Rectal smooth muscle tissue (tissue), 1 donor: Measurements from ENCODE around the gene ASB18.

Source experiments
- H3K27ac ChIP-seq: one replicate; pipeline ENCODE4 v1.7.0; 2013; ENCODE audit warnings: low read depth, low read length, inconsistent platforms
- H3K27me3 ChIP-seq: one replicate; pipeline ENCODE4 v1.7.0; 2013; ENCODE audit warnings: low read length; ENCODE audit not compliant: control insufficient read depth, insufficient read depth
- H3K36me3 ChIP-seq: one replicate; pipeline ENCODE4 v1.7.0; 2013; ENCODE audit warnings: low read length; ENCODE audit not compliant: control insufficient read depth, insufficient read depth
- H3K4me1 ChIP-seq: one replicate; pipeline ENCODE4 v1.7.0; 2013; ENCODE audit warnings: low read length; ENCODE audit not compliant: control insufficient read depth, insufficient read depth
- H3K4me3 ChIP-seq: one replicate; pipeline ENCODE4 v1.7.0; 2013; ENCODE audit warnings: low read length
- H3K9ac ChIP-seq: one replicate; pipeline ENCODE4 v1.7.0; 2013; ENCODE audit warnings: low read length

Gene ASB18

GRCh38 chr2:236264256-236264655 lies at the start of gene ASB18:
Gene ASB18 (minus strand): TSS chr2:236264406. CDS start chr2:236264345, 61 bp downstream.
- H3K4me1 ChIP-seq: no peaks in the 10 kb centered on the region
- no peak within 1 kb of the TSS for H3K27ac ChIP-seq
- no peaks in the 10 kb centered on the region for H3K27me3 ChIP-seq
- H3K4me3 ChIP-seq: no peak within 1 kb of the TSS
- H3K36me3 ChIP-seq: no peaks in the 10 kb centered on the region
- no peak within 1 kb of the TSS for H3K9ac ChIP-seq

- Histone ChIP-seq H3K4me3 (no peak overlapping the region), H3K4me1 (no peaks in the 10 kb centered on the region), H3K9ac (no peak overlapping the region), H3K27me3 (no peaks in the 10 kb centered on the region), H3K27ac (no peak overlapping the region), H3K36me3 (no peaks in the 10 kb centered on the region)
Measured at GRCh38 chr2:236311286-236311685, 47.1 kb upstream of the ASB18 start.

- Histone ChIP-seq H3K4me3 (no peak overlapping the region), H3K27ac (no peak overlapping the region), H3K9ac (no peak overlapping the region), H3K36me3 (no peaks in the 10 kb centered on the region), H3K27me3 (no peaks in the 10 kb centered on the region), H3K4me1 (no peaks in the 10 kb centered on the region)
Measured at GRCh38 chr2:236309669-236310029, 45.4 kb upstream of the ASB18 start.

GRCh38 chr2:236308855-236309668 lies 44.9 kb upstream of the ASB18 start:
- H3K27ac ChIP-seq: no peak overlapping the region
- H3K4me1 ChIP-seq: no peaks in the 10 kb centered on the region
- no peak overlapping the region for H3K9ac ChIP-seq
- H3K36me3 ChIP-seq: no peaks in the 10 kb centered on the region
- H3K27me3 ChIP-seq: no peaks in the 10 kb centered on the region
- H3K4me3 ChIP-seq: no peak overlapping the region

GRCh38 chr2:236307641-236308040 lies 43.4 kb upstream of the ASB18 start:
- Histone ChIP-seq H3K4me1 (no peaks in the 10 kb centered on the region), H3K27me3 (no peaks in the 10 kb centered on the region), H3K9ac (no peak overlapping the region), H3K27ac (no peak overlapping the region), H3K4me3 (no peak overlapping the region), H3K36me3 (no peaks in the 10 kb centered on the region)

GRCh38 chr2:236306825-236307540 lies 42.8 kb upstream of the ASB18 start:
- no peaks in the 10 kb centered on the region for H3K4me1 ChIP-seq

GRCh38 chr2:236305964-236306605 lies 41.9 kb upstream of the ASB18 start:
- no peaks in the 10 kb centered on the region for H3K27me3 ChIP-seq
- H3K36me3 ChIP-seq: no peaks in the 10 kb centered on the region
- H3K4me3 ChIP-seq: no peak overlapping the region
- H3K27ac ChIP-seq: no peak overlapping the region
- no peak overlapping the region for H3K9ac ChIP-seq
- no peaks in the 10 kb centered on the region for H3K4me1 ChIP-seq

More at GRCh38 chr2:236306825-236307540, 42.8 kb upstream of the ASB18 start:
- no peak overlapping the region for H3K9ac ChIP-seq
- no peak overlapping the region for H3K27ac ChIP-seq
- no peaks in the 10 kb centered on the region for H3K27me3 ChIP-seq
- H3K4me3 ChIP-seq: no peak overlapping the region
- H3K36me3 ChIP-seq: no peaks in the 10 kb centered on the region

GRCh38 chr2:236305531-236305930 lies 41.3 kb upstream of the ASB18 start:
- Histone ChIP-seq H3K36me3 (no peaks in the 10 kb centered on the region), H3K4me1 (no peaks in the 10 kb centered on the region), H3K4me3 (no peak overlapping the region), H3K27me3 (no peaks in the 10 kb centered on the region), H3K27ac (no peak overlapping the region), H3K9ac (no peak overlapping the region)

GRCh38 chr2:236303935-236304334 lies 39.7 kb upstream of the ASB18 start:
- H3K27ac ChIP-seq: no peak overlapping the region
- no peak overlapping the region for H3K9ac ChIP-seq
- no peaks in the 10 kb centered on the region for H3K4me1 ChIP-seq
- H3K36me3 ChIP-seq: no peaks in the 10 kb centered on the region
- H3K27me3 ChIP-seq: no peaks in the 10 kb centered on the region
- no peak overlapping the region for H3K4me3 ChIP-seq

GRCh38 chr2:236302555-236302954 lies 38.3 kb upstream of the ASB18 start:
- no peak overlapping the region for H3K4me3 ChIP-seq
- H3K9ac ChIP-seq: no peak overlapping the region
- H3K27me3 ChIP-seq: no peaks in the 10 kb centered on the region
- H3K36me3 ChIP-seq: no peaks in the 10 kb centered on the region
- no peak overlapping the region for H3K27ac ChIP-seq
- H3K4me1 ChIP-seq: no peaks in the 10 kb centered on the region

GRCh38 chr2:236298924-236299475 lies 34.8 kb upstream of the ASB18 start:
- no peak overlapping the region for H3K4me3 ChIP-seq
- H3K36me3 ChIP-seq: no peaks in the 10 kb centered on the region
- H3K27ac ChIP-seq: no peak overlapping the region
- no peaks in the 10 kb centered on the region for H3K4me1 ChIP-seq
- no peaks in the 10 kb centered on the region for H3K27me3 ChIP-seq
- no peak overlapping the region for H3K9ac ChIP-seq

- H3K36me3 ChIP-seq: no peaks in the 10 kb centered on the region
- no peaks in the 10 kb centered on the region for H3K27me3 ChIP-seq
- no peak overlapping the region for H3K4me3 ChIP-seq
- no peak overlapping the region for H3K9ac ChIP-seq
- no peak overlapping the region for H3K27ac ChIP-seq
- H3K4me1 ChIP-seq: no peaks in the 10 kb centered on the region
Measured at GRCh38 chr2:236295481-236295880, 31.3 kb upstream of the ASB18 start.
